Right ventricle myocardium superior (tissue), 1 donor: ENCODE measurements around the gene KIF9. TPM values are rescaled to one million over a fixed set of nuclear protein-coding genes. Genes with fewer than 3 reads are reported as not detected.
"Not testable (repeated sequence)": the region's sequence is repeated elsewhere in the genome, so short reads cannot be mapped to it uniquely, and the experiment has no call there.

ENCODE experiments used
- ATAC-seq: fragments of 200-7000 bp; cut with Tn5 transposase; one replicate; pipeline ENCODE4 v1.9.1; 2020; ENCODE audit warnings: mild to moderate bottlenecking; ENCODE audit not compliant: poor library complexity
- DNase-seq: peaks from one replicate; pipeline ENCODE4 v3.0.0-alpha.2; 2020
- intact Hi-C: fragments of 100-400 bp; cut with DNase I; formaldehyde crosslinking; loops from one replicate; pipeline ENCODE4 v1.11.2; 2022
- total RNA-seq: library from RNA; stranded (reverse); fragmentation: NEBNext Ultra II Directional; extraction: Animal tissue kit (Norgen Biotek cat#: 25700); gene quantifications from one replicate; pipeline ENCODE4 v1.2.1, GENCODE V29; 2021
- donor health status: DM: no; HTN: yes; CAD: no; lungs with severe emphysema.

KIF9 gene
- total RNA-seq, 1 donor from 2014 or later: 8.4 TPM

- ATAC-seq: peak; percentile 29
- intact Hi-C loops: no loop called here
Measured at GRCh38 chr3:47296562-47297302, 14.1 kb upstream of the KIF9 start.

GRCh38 chr3:47295976-47296375 lies 13.4 kb upstream of the KIF9 start:
- intact Hi-C loops: no loop called here

More at GRCh38 chr3:47296562-47297302, 14.1 kb upstream of the KIF9 start:
- no peak for DNase-seq

DNA sequence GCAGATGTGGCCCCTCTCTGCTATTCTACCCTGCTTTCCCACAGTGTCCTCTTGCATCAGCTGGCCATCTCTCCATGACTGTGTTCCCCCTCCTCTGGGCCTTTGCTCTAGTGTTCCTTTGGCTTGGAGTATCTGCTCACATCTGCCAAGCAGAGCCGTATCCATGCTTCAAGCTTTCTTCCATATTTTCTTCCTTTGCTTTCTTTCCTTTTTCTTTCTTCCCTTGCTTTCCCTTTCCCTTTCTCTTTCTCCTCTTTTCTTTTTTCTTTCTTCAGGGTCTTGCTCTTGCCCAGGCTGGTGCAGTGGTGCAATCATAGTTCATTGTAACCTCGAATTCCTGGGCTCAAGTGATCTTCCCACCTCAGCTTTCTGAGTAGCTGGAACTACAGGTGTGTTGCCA lies 12.7 kb upstream of the KIF9 start:
- DNase-seq: no peak
- intact Hi-C loops: no loop called here
- ATAC-seq: no peak

More at GRCh38 chr3:47295976-47296375, 13.4 kb upstream of the KIF9 start:
- ATAC-seq (no peak), DNase-seq (no peak)

DNA sequence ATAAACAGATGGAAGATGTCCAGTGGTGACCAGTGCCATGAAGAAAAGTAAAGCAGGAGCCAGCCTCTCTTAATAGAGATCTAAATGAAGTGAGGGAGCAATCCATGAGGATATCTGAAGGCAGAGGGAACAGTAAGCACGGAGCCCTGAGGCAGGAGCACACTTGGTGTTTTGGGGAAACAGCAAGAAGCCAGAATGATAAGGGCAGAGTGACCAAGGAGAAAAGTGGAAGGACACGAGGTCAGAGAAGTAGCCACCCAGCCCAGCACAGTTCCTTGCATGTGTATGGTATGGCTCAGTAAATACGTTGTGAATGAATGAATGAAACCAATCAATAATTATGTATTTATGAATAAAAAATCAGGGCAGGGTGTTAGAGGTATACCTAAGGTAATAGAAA lies 11.8 kb upstream of the KIF9 start:
- no peak for DNase-seq

GRCh38 chr3:47293822-47294221 lies 11.2 kb upstream of the KIF9 start:
- intact Hi-C loops: no loop called here
- ATAC-seq (no peak), DNase-seq (no peak)

More for the DNA sequence above, 11.8 kb upstream of the KIF9 start:
- no peak for ATAC-seq
- intact Hi-C loops: no loop called here

GRCh38 chr3:47291754-47292420 lies 9.3 kb upstream of the KIF9 start:
- intact Hi-C loops, ATAC-seq, DNase-seq: not testable (repeated sequence)

- intact Hi-C loops: no loop called here
- DNase-seq: no peak
- no peak for ATAC-seq
Measured at GRCh38 chr3:47291158-47291753, 8.7 kb upstream of the KIF9 start.

- no peak for DNase-seq
- intact Hi-C loops: no loop called here
- ATAC-seq: no peak
Measured at GRCh38 chr3:47288966-47289910, 6.6 kb upstream of the KIF9 start.

DNA sequence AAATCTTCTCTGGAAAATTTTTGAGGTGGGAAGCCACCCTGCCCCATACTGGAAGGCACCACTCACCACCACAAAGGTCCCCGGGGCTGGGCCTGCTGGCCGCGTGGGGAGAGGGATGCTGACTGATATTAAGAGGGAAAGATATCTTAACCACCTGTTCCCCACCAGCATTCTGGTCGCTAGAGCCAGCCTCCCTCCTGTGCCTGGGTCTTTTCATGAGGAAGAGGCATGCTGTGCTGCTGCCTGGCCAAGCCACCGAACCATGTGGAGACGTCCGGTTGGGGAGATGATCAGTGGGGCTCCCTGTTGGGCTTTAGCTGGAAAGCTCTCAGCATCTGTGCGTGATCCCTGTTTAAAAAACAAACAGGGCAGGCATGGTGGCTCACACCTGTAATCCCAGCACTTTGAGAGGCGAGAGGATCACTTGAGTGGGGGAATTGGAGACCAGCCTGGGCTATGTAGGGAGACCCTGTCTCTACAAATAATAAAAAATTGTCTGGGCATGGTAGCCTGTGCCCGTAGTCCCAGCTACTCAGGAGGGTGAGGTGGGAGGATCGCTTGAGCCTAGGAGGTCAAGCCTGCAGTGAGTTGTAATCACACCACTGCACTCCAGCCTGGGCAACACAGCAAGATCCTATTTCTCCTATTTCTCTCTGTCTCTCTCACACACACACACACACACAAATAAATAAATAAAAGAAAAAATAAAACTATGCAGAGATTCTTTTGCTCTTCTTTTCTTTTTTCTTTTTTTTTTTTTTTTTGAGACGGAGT lies 1.2 kb upstream of the KIF9 start:
- ATAC-seq (no peak), DNase-seq (peak; percentile 47)
- intact Hi-C loops: no loop called here

DNA sequence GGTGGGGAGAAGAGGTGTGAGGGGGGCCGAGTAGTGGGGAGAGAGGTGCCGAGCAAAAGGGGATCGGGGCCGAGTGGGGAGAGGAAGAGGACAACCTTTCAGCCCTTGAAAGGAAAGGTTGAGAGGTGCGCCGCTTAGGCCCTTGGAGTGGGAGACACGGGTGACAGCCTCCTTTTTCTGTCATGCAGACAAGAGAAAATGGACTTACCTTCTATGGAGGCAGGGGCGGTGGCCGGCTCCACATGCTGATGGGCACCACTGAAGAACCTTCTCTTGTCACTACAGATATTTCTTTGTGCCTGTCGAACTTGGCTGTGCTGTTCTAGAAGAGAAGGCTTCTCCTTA lies 566 bp upstream of the KIF9 start:
- ATAC-seq (peak; percentile 18), DNase-seq (no peak)
- intact Hi-C loops: no loop called here

GRCh38 chr3:47280519-47280918 lies 2.1 kb downstream of the KIF9 start:
- ATAC-seq (no peak), DNase-seq (no peak)
- intact Hi-C loops: no loop called here

DNA sequence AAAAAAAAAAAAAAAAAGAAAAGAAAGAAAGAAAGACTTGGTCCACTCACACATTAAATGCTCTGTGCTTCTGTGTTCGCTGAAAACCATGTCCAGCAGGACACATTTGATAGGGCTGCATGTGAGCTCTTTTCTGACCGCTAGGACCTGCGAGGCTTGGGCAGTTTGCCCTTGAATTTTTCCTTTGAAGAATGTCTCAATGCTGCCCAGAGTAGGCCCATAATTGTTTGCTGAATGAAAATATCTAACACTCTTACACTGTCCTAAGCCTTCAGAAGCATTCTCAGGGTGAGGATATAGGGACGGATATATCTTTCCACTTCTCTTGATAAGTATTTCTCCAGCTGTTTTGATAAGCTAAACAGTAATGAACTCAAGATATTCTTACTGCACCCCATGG lies 6.0 kb downstream of the KIF9 start:
- intact Hi-C loops: no loop called here
- no peak for DNase-seq
- ATAC-seq: no peak

DNA sequence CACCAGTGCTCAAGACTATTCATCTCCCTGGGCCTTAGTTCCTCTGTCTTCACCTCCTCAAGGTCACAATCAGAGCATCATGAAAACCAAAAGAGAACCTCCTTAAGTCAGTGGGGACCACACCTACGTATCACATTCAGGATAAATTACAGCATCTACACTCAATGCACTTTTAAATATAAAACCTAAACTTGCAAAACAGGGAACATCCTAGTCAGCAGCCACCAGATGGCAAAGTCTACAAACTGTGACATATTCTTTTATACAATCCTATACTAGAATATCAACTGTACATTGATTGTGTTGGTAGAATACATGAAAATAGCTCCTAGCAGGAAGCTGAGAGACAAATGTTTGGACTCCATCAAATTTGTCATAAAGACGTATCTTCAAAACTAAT lies 7.9 kb downstream of the KIF9 start:
- DNase-seq: no peak
- intact Hi-C loops: no loop called here
- no peak for ATAC-seq

DNA sequence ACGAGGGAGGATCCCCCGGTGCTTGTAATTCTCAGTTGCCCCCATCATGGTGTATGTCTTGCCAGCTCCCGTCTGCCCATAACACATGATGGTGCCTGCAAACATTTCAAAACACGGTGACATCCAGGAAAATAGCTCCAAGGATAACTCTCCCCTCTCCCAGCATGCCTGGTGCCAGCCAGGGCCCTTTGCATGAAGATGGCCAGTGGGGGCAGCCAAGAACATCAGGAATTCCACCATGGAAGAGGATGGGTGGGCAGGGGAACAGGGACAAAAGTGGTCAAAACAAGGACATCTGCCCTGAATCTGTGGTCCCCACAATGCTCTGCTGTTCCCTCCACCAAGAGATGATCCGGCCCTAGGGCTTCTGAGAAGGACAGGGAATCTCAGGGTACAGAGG lies 9.0 kb downstream of the KIF9 start:
- ATAC-seq: no peak
- intact Hi-C loops: no loop called here
- DNase-seq: no peak

DNA sequence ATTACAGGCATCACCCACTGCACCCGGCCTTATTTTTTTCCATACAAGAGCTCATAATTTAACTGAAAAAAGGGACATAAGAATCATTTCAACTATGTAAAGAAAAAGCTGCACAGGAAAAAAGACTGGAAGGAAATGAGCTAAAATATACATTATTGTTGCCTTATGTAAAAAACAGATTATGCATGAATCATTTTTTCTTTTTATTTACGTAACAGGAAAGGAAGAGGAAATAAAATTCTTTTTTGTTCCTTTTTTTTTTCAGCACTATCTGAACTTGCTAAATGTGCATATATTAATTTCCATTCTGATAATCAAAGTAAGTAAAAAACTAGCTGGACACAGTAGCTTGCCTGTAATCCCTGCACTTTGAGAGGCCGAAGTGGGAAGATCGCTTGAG lies 12.1 kb downstream of the KIF9 start:
- intact Hi-C loops: no loop called here

GRCh38 chr3:47267490-47267824 lies 15.1 kb downstream of the KIF9 start:
- no peak for DNase-seq
- no peak for ATAC-seq
- intact Hi-C loops: no loop called here

More for the DNA sequence above, 12.1 kb downstream of the KIF9 start:
- DNase-seq (no peak), ATAC-seq (no peak)

- intact Hi-C loops: no loop called here
- peak; percentile 96 for ATAC-seq
- peak; percentile 88 for DNase-seq
Measured at GRCh38 chr3:47266709-47267489, 15.7 kb downstream of the KIF9 start.
